Esophagus squamous epithelium (tissue), 5 donors: Measurements from ENCODE around the gene DELE1. TPM values are rescaled to one million over a fixed set of nuclear protein-coding genes. Genes with fewer than 3 reads are reported as not detected.
A peak's percentile ranks its signal among the peaks of the same experiment; 100 is the strongest.

Experiments used
- DNase-seq: peaks from one replicate; lab custom pipeline; 2025; lab: John Stamatoyannopoulos, UW
- H3K27ac ChIP-seq, 4 donors: fragments of 200-600 bp; sonication (generic); one replicate each; pipeline ENCODE4 v1.5.1; 2016 to 2019; ENCODE audit warnings: mild to moderate bottlenecking in 1 of 4
- H3K27me3 ChIP-seq, 4 donors: fragments of 200-600 bp; sonication (generic); 1 replicate in 3 of 4; 2 replicates in 1 of 4; pipeline versions ENCODE4 v1.5.1 to v1.6.0; 2017 to 2021; ENCODE audit warnings: antibody characterized with exemption in 1 of 4
- H3K36me3 ChIP-seq, 3 donors: fragments of 200-600 bp; sonication (generic); one replicate each; pipeline ENCODE4 v1.5.1; 2016 to 2019
- H3K4me1 ChIP-seq, 3 donors: fragments of 200-600 bp; sonication (generic); one replicate each; pipeline ENCODE4 v1.5.1; 2017 to 2019
- H3K4me3 ChIP-seq, 4 donors: fragments of 200-600 bp; sonication (generic); 1 replicate in 3 of 4; 2 replicates in 1 of 4; pipeline ENCODE4 v1.5.1; 2016 to 2019; ENCODE audit warnings: mild to moderate bottlenecking in 2 of 4, moderate library complexity in 1 of 4
- H3K9me3 ChIP-seq, 3 donors: fragments of 200-600 bp; sonication (generic); one replicate each; pipeline ENCODE4 v1.5.1; 2016 to 2019
- CTCF ChIP-seq, 6 experiments: fragments of 450-650 bp in 4 of 6; fragments of 200-600 bp in 2 of 6; sonication (generic) in 2 of 6; IDR thresholded peaks; one replicate each; pipeline ENCODE4 v1.5.1; 2016 to 2019; ENCODE audit warnings: antibody characterized with exemption in 6 of 6, mild to moderate bottlenecking in 4 of 6, moderate library complexity in 4 of 6
- POLR2A ChIP-seq, 4 donors: fragments of 450-650 bp; IDR thresholded peaks; one replicate each; pipeline ENCODE4 v1.6.1; 2017; ENCODE audit warnings: antibody characterized with exemption in 4 of 4, mild to moderate bottlenecking in 4 of 4, moderate library complexity in 3 of 4
- WGBS, 2 donors: methylation state at CpG; one replicate each; pipeline ENCODE4 v1.1.5; 2018; 5-methylcytosine and 5-hydroxymethylcytosine counted together
- intact Hi-C: fragments of 100-400 bp; cut with DNase I; formaldehyde crosslinking; loops from one replicate; pipeline ENCODE4 v1.15.0; 2022
- total RNA-seq, 4 donors: library from RNA; depleted of rRNA; stranded (reverse); fragments of >200 nt; gene quantifications; one replicate each; pipeline ENCODE4 v1.1.0, GENCODE V29; 2016
- donor health status: DM: yes; HTN: yes; CAD: no.

Gene DELE1
- total RNA-seq, 4 donors from 2014 or later: 27.3 to 68.5 (median 37.1) TPM

- intact Hi-C loops: no loop called here
- WGBS, 2 donors: 36 to 76% methylated on average over 4 of the region's 8 CpGs
- peaks cover 44 to 85% (median 56%) of the 10 kb centered on the region in 3 donors for H3K36me3 ChIP-seq
These were observed 4.4 kb downstream of the DELE1 start for GRCh38 chr5:141928051-141928450.

GRCh38 chr5:141929398-141930058, 5.9 kb downstream of the DELE1 start:
- intact Hi-C loops: no loop called here
- Histone ChIP-seq H3K27ac (no peak overlapping the region), H3K36me3 (peaks cover 56 to 100% (median 56%) of the 10 kb centered on the region in 3 donors), H3K4me3 (no peak overlapping the region), H3K9me3 (no peaks in the 10 kb centered on the region), H3K27me3 (no peaks in the 10 kb centered on the region), H3K4me1 (peaks cover 0 to 33% (median 6%) of the 10 kb centered on the region in 3 donors)
- TF ChIP-seq CTCF (IDR thresholded peaks at IDR 0.05) (no peak), POLR2A (IDR thresholded peaks at IDR 0.05) (no peak)
- no peak for DNase-seq
- WGBS, 2 donors: 84 to 93% methylated on average over 9 to 15 of the region's 19 CpGs

More at GRCh38 chr5:141928051-141928450, 4.4 kb downstream of the DELE1 start:
- no peak overlapping the region for H3K4me3 ChIP-seq
- DNase-seq: no peak
- H3K27ac ChIP-seq: peak overlapping the region in 2 of 4 donors; percentile 10 to 42
- TF ChIP-seq CTCF (IDR thresholded peaks at IDR 0.05): no peak
- H3K4me1 ChIP-seq: peaks cover 2 to 38% (median 12%) of the 10 kb centered on the region in 3 donors
- H3K27me3 ChIP-seq: no peaks in the 10 kb centered on the region
- no peaks in the 10 kb centered on the region for H3K9me3 ChIP-seq

GRCh38 chr5:141931694-141932093, 8.0 kb downstream of the DELE1 start:
- intact Hi-C loops: no loop called here
- Histone ChIP-seq H3K36me3 (peaks cover 54 to 100% (median 67%) of the 10 kb centered on the region in 3 donors), H3K27me3 (no peaks in the 10 kb centered on the region), H3K9me3 (no peaks in the 10 kb centered on the region), H3K4me3 (no peak overlapping the region), H3K27ac (no peak overlapping the region), H3K4me1 (peaks cover 2 to 34% (median 4%) of the 10 kb centered on the region in 3 donors)
- no peak for DNase-seq
- no peak for TF ChIP-seq CTCF (IDR thresholded peaks at IDR 0.05)
- no peak for TF ChIP-seq POLR2A (IDR thresholded peaks at IDR 0.05)
- WGBS, 2 donors: 80 to 95% methylated on average over 5 of the region's 5 CpGs

GRCh38 chr5:141933151-141933550, 9.5 kb downstream of the DELE1 start:
- intact Hi-C loops: no loop called here
- Histone ChIP-seq H3K9me3 (no peaks in the 10 kb centered on the region), H3K4me3 (no peak overlapping the region), H3K27ac (no peak overlapping the region), H3K4me1 (peaks cover 0 to 22% (median 4%) of the 10 kb centered on the region in 3 donors), H3K36me3 (peaks cover 49 to 100% (median 62%) of the 10 kb centered on the region in 3 donors), H3K27me3 (no peaks in the 10 kb centered on the region)
- no peak for DNase-seq
- WGBS, 2 donors: 80 to 94% methylated on average over 6 to 7 of the region's 7 CpGs
- TF ChIP-seq CTCF (IDR thresholded peaks at IDR 0.05) (no peak), POLR2A (IDR thresholded peaks at IDR 0.05) (no peak)

GRCh38 chr5:141934099-141934844, 10.6 kb downstream of the DELE1 start:
- H3K36me3 ChIP-seq: peaks cover 38 to 99% (median 62%) of the 10 kb centered on the region in 3 donors
- no peak overlapping the region for H3K27ac ChIP-seq
- DNase-seq: no peak

More at GRCh38 chr5:141934099-141934844, 10.6 kb downstream of the DELE1 start:
- TF ChIP-seq POLR2A (IDR thresholded peaks at IDR 0.05) (no peak), CTCF (IDR thresholded peaks at IDR 0.05) (no peak)
- intact Hi-C loops: no loop called here
- WGBS, 2 donors: 71 to 81% methylated on average over 8 to 9 of the region's 11 CpGs
- Histone ChIP-seq H3K27me3 (no peaks in the 10 kb centered on the region), H3K9me3 (no peaks in the 10 kb centered on the region), H3K4me1 (peaks cover 0 to 22% (median 4%) of the 10 kb centered on the region in 3 donors), H3K4me3 (no peak overlapping the region)
